GM18511 (cell line): ENCODE measurements around the gene MAPT.
"Not testable (repeated sequence)": the region's sequence is repeated elsewhere in the genome, so short reads cannot be mapped to it uniquely, and the experiment has no call there.

Source experiments
- ATAC-seq: cut with Tn5 transposase; IDR thresholded peaks from one replicate; pipeline ENCODE4 v1.9.1; 2021; ENCODE audit warnings: mild to moderate bottlenecking, moderate library complexity; ENCODE audit not compliant: unreplicated experiment

MAPT gene

DNA sequence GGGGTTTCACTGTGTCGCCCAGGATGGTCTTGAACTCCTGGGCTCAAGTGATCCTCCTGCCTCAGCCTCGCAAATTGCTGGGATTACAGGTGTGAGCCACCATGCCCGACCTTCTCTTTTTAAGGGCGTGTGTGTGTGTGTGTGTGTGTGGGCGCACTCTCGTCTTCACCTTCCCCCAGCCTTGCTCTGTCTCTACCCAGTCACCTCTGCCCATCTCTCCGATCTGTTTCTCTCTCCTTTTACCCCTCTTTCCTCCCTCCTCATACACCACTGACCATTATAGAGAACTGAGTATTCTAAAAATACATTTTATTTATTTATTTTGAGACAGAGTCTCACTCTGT, 108.6 kb downstream of the MAPT start:
- ATAC-seq, result no peak

DNA sequence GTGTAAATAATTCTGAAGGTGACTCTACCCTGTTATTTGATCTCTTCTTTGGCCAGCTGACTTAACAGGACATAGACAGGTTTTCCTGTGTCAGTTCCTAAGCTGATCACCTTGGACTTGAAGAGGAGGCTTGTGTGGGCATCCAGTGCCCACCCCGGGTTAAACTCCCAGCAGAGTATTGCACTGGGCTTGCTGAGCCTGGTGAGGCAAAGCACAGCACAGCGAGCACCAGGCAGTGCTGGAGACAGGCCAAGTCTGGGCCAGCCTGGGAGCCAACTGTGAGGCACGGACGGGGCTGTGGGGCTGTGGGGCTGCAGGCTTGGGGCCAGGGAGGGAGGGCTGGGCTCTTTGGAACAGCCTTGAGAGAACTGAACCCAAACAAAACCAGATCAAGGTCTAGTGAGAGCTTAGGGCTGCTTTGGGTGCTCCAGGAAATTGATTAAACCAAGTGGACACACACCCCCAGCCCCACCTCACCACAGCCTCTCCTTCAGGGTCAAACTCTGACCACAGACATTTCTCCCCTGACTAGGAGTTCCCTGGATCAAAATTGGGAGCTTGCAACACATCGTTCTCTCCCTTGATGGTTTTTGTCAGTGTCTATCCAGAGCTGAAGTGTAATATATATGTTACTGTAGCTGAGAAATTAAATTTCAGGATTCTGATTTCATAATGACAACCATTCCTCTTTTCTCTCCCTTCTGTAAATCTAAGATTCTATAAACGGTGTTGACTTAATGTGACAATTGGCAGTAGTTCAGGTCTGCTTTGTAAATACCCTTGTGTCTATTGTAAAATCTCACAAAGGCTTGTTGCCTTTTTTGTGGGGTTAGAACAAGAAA, 109.8 kb downstream of the MAPT start:
- no peak for ATAC-seq

DNA sequence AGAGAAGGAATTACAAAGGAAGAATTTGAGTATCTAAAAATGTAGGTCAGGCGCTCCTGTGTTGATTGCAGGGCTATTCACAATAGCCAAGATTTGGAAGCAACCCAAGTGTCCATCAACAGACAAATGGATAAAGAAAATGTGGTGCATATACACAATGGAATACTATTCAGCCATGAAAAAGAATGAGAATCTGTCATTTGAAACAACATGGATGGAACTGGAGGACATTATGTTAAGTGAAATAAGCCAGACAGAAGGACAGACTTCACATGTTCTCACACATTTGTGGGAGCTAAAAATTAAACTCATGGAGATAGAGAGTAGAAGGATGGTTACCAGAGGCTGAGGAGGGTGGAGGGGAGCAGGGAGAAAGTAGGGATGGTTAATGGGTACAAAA, 111.7 kb downstream of the MAPT start:
- ATAC-seq, result not testable (repeated sequence)

DNA sequence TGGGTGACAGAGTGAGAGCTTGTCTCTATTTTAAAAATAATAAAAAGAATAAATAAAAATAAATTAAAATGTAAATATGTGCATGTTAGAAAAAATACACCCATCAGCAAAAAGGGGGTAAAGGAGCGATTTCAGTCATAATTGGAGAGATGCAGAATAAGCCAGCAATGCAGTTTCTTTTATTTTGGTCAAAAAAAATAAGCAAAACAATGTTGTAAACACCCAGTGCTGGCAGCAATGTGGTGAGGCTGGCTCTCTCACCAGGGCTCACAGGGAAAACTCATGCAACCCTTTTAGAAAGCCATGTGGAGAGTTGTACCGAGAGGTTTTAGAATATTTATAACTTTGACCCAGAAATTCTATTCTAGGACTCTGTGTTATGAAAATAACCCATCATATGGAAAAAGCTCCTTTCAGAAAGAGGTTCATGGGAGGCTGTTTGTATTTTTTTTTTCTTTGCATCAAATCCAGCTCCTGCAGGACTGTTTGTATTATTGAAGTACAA, 113.2 kb downstream of the MAPT start:
- ATAC-seq, result no peak

DNA sequence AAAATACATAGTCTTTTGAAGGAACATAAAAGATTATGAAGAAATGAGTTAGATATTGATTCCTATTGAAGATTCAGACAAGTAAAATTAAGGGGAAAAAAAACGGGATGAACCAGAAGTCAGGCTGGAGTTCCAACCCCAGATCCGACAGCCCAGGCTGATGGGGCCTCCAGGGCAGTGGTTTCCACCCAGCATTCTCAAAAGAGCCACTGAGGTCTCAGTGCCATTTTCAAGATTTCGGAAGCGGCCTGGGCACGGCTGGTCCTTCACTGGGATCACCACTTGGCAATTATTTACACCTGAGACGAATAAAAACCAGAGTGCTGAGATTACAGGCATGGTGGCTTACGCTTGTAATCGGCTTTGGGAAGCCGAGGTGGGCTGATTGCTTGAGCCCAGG, 114.2 kb downstream of the MAPT start:
- no peak for ATAC-seq

DNA sequence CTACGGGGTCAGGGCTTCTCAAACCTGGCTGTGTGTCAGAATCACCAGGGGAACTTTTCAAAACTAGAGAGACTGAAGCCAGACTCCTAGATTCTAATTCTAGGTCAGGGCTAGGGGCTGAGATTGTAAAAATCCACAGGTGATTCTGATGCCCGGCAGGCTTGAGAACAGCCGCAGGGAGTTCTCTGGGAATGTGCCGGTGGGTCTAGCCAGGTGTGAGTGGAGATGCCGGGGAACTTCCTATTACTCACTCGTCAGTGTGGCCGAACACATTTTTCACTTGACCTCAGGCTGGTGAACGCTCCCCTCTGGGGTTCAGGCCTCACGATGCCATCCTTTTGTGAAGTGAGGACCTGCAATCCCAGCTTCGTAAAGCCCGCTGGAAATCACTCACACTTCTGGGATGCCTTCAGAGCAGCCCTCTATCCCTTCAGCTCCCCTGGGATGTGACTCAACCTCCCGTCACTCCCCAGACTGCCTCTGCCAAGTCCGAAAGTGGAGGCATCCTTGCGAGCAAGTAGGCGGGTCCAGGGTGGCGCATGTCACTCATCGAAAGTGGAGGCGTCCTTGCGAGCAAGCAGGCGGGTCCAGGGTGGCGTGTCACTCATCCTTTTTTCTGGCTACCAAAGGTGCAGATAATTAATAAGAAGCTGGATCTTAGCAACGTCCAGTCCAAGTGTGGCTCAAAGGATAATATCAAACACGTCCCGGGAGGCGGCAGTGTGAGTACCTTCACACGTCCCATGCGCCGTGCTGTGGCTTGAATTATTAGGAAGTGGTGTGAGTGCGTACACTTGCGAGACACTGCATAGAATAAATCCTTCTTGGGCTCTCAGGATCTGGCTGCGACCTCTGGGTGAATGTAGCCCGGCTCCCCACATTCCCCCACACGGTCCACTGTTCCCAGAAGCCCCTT, 115.6 kb downstream of the MAPT start:
- no peak for ATAC-seq

DNA sequence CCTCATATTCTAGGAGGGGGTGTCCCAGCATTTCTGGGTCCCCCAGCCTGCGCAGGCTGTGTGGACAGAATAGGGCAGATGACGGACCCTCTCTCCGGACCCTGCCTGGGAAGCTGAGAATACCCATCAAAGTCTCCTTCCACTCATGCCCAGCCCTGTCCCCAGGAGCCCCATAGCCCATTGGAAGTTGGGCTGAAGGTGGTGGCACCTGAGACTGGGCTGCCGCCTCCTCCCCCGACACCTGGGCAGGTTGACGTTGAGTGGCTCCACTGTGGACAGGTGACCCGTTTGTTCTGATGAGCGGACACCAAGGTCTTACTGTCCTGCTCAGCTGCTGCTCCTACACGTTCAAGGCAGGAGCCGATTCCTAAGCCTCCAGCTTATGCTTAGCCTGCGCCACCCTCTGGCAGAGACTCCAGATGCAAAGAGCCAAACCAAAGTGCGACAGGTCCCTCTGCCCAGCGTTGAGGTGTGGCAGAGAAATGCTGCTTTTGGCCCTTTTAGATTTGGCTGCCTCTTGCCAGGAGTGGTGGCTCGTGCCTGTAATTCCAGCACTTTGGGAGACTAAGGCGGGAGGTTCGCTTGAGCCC, 116.3 kb downstream of the MAPT start:
- no peak for ATAC-seq

DNA sequence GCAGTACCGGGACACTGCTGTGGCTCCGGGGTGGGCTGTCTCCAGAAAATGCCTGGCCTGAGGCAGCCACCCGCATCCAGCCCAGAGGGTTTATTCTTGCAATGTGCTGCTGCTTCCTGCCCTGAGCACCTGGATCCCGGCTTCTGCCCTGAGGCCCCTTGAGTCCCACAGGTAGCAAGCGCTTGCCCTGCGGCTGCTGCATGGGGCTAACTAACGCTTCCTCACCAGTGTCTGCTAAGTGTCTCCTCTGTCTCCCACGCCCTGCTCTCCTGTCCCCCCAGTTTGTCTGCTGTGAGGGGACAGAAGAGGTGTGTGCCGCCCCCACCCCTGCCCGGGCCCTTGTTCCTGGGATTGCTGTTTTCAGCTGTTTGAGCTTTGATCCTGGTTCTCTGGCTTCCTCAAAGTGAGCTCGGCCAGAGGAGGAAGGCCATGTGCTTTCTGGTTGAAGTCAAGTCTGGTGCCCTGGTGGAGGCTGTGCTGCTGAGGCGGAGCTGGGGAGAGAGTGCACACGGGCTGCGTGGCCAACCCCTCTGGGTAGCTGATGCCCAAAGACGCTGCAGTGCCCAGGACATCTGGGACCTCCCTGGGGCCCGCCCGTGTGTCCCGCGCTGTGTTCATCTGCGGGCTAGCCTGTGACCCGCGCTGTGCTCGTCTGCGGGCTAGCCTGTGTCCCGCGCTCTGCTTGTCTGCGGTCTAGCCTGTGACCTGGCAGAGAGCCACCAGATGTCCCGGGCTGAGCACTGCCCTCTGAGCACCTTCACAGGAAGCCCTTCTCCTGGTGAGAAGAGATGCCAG, 117.6 kb downstream of the MAPT start:
- ATAC-seq, result no peak

DNA sequence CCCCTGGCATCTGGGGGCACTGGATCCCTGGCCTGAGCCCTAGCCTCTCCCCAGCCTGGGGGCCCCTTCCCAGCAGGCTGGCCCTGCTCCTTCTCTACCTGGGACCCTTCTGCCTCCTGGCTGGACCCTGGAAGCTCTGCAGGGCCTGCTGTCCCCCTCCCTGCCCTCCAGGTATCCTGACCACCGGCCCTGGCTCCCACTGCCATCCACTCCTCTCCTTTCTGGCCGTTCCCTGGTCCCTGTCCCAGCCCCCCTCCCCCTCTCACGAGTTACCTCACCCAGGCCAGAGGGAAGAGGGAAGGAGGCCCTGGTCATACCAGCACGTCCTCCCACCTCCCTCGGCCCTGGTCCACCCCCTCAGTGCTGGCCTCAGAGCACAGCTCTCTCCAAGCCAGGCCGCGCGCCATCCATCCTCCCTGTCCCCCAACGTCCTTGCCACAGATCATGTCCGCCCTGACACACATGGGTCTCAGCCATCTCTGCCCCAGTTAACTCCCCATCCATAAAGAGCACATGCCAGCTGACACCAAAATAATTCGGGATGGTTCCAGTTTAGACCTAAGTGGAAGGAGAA, 118.2 kb downstream of the MAPT start:
- ATAC-seq, result no peak

DNA sequence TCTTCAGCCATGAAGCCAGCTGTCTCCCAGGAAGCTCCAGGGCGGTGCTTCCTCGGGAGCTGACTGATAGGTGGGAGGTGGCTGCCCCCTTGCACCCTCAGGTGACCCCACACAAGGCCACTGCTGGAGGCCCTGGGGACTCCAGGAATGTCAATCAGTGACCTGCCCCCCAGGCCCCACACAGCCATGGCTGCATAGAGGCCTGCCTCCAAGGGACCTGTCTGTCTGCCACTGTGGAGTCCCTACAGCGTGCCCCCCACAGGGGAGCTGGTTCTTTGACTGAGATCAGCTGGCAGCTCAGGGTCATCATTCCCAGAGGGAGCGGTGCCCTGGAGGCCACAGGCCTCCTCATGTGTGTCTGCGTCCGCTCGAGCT, 118.8 kb downstream of the MAPT start:
- no peak for ATAC-seq

DNA sequence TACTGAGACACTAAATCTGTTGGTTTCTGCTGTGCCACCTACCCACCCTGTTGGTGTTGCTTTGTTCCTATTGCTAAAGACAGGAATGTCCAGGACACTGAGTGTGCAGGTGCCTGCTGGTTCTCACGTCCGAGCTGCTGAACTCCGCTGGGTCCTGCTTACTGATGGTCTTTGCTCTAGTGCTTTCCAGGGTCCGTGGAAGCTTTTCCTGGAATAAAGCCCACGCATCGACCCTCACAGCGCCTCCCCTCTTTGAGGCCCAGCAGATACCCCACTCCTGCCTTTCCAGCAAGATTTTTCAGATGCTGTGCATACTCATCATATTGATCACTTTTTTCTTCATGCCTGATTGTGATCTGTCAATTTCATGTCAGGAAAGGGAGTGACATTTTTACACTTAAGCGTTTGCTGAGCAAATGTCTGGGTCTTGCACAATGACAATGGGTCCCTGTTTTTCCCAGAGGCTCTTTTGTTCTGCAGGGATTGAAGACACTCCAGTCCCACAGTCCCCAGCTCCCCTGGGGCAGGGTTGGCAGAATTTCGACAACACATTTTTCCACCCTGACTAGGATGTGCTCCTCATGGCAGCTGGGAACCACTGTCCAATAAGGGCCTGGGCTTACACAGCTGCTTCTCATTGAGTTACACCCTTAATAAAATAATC, 119.3 kb downstream of the MAPT start:
- no peak for ATAC-seq

DNA sequence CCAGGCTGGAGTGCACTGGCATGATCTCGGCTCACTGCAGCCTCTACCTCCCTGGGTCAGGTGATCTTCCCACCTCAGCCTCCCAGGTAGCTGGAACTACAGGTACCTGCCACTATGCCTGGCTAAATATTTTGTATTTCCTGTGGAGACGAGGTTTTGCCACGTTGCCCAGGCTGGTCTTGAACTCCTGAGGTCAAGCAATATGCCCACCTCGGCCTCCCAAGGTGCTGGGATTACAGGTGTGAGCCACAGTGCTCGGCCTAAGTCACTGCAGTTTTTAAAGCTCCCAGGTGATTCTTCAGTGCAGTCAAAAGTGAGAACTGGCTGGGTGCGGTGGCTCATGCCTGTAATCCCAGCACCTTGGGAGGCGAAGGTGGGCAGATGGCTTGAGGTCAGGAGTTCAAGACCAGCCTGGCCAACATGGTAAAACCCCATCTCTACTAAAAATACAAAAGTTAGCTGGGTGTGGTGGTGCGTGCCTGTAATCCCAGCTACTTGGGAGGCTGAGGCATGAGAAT, 125.1 kb downstream of the MAPT start:
- ATAC-seq, result not testable (repeated sequence)

DNA sequence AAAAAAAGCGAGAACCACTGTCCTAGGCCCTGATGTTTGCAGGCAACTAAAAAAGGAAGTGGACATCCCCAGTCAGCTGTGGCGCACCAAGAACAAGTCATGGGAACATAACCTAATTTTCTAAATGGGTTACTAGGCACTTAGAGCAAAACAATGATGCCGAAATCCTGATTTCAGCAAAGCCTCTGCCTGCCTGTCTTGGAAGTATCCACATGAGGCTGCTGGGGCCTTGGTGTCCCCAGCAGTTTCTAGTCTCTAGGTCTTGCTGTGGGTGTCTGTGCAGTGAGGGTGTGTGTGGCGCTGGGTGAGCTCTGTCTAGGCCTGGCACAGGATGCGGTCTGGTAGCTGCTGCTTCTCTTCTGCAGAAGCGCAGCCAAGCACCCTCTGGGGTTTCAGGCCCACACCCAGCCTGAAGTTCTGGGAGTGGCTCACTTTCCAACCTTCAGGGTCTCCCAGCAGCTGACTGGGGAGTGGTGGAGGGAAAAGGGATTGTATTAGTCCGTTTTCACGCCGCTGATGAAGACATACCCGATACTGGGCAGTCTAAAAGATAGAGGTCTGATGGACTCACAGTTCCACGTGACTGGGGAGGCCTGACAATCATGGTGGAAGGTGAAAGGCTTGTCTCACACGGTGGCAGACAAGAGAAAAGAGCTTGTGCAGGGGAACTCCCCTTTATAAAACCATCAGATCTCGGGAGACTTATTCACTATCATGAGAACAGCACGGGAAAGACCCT, 125.8 kb downstream of the MAPT start:
- peak; percentile 72 for ATAC-seq

DNA sequence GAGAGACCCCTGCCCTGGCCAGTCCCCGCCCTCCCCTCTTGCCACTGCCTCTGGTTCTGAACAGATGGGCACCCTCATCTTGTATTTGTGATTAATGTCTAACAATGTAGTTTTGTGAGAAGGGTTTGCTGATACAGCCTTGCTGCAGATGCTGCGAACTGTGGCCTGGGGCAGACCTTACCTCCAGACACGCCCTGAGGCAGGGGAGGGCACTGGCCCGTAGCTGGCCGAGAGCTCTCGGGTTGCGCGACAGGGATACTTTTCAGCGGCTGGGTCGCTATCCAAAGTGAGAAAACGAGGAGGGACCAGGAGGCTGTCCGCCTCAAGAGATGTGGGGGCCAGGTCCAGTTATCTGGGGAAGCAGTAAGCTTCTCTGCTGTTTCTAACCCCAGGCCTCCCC, 126.6 kb downstream of the MAPT start:
- no peak for ATAC-seq

DNA sequence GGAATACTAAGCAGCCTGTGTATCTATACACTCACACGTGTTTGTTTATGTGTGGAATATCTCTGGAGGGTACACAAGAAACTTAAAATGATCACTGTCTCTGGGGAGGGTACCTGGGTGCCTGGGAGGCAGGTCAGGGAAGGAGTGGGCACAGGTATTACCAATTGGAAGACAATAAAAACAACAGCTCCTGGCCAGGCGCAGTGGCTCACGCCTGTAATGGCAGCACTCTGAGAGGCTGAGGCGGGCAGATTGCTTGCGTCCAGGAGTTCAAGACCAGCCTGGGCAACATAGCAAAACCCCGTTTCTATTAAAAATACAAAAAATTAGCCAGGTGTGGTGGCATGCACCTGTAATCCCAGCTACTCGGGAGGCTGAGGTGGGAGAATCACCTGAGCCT, 129.0 kb downstream of the MAPT start:
- ATAC-seq, result not testable (repeated sequence)

DNA sequence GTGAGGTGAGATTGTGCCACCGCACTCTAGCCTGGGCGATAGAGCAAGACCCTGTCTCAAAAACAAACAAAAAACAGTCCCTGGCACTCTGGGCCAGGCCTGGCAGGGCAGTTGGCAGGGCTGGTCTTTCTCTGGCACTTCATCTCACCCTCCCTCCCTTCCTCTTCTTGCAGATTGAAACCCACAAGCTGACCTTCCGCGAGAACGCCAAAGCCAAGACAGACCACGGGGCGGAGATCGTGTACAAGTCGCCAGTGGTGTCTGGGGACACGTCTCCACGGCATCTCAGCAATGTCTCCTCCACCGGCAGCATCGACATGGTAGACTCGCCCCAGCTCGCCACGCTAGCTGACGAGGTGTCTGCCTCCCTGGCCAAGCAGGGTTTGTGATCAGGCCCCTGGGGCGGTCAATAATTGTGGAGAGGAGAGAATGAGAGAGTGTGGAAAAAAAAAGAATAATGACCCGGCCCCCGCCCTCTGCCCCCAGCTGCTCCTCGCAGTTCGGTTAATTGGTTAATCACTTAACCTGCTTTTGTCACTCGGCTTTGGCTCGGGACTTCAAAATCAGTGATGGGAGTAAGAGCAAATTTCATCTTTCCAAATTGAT, 129.5 kb downstream of the MAPT start:
- ATAC-seq, result no peak

DNA sequence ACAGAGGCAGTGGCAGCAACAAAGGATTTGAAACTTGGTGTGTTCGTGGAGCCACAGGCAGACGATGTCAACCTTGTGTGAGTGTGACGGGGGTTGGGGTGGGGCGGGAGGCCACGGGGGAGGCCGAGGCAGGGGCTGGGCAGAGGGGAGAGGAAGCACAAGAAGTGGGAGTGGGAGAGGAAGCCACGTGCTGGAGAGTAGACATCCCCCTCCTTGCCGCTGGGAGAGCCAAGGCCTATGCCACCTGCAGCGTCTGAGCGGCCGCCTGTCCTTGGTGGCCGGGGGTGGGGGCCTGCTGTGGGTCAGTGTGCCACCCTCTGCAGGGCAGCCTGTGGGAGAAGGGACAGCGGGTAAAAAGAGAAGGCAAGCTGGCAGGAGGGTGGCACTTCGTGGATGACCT, 130.2 kb downstream of the MAPT start:
- no peak for ATAC-seq

DNA sequence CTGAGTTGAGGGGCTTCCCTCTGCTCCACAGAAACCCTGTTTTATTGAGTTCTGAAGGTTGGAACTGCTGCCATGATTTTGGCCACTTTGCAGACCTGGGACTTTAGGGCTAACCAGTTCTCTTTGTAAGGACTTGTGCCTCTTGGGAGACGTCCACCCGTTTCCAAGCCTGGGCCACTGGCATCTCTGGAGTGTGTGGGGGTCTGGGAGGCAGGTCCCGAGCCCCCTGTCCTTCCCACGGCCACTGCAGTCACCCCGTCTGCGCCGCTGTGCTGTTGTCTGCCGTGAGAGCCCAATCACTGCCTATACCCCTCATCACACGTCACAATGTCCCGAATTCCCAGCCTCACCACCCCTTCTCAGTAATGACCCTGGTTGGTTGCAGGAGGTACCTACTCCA, 130.7 kb downstream of the MAPT start:
- ATAC-seq, result no peak
